Activated B cell treated with CpG ODN at 0.5 μM for 24 hours (primary cell): ENCODE data around the gene FLNB. TPM values are rescaled to one million over a fixed set of nuclear protein-coding genes. Genes with fewer than 3 reads are reported as not detected.

Experiments used
- ATAC-seq: fragments of 200-7000 bp; cut with Tn5 transposase; one replicate; pipeline ENCODE4 v1.10.0; 2021; ENCODE audit warnings: low read depth, mild to moderate bottlenecking, moderate library complexity
- CTCF ChIA-PET: fragments of 350-600 bp; sonication (Branson Sonifier 250); formaldehyde crosslinking; loops from one replicate; lab custom pipeline; 2021; ENCODE audit warnings: antibody characterized with exemption; lab: Charles Lee
- POLR2A ChIA-PET: fragments of 350-600 bp; sonication (Branson Sonifier 250); formaldehyde crosslinking; loops from one replicate; lab custom pipeline; 2021; ENCODE audit warnings: antibody characterized with exemption; lab: Charles Lee
- DNase-seq: peaks from one replicate; pipeline ENCODE4 v3.0.0; 2022
- H3K27ac Mint-ChIP-seq: one replicate; pipeline ENCODE4 v1.8.0; 2020; ENCODE audit warnings: mixed read lengths
- H3K27me3 Mint-ChIP-seq: one replicate; pipeline ENCODE4 v1.8.0; 2021; ENCODE audit warnings: mixed read lengths
- H3K36me3 Mint-ChIP-seq: one replicate; pipeline ENCODE4 v1.8.0; 2021; ENCODE audit warnings: low read depth, mixed read lengths
- H3K4me1 Mint-ChIP-seq: one replicate; pipeline ENCODE4 v1.8.0; 2021; ENCODE audit warnings: mixed read lengths
- H3K4me3 Mint-ChIP-seq: one replicate; pipeline ENCODE4 v1.8.0; 2020; ENCODE audit warnings: mild to moderate bottlenecking, mixed read lengths
- H3K9me3 Mint-ChIP-seq: one replicate; pipeline ENCODE4 v1.8.0; 2020; ENCODE audit warnings: mixed read lengths
- CTCF ChIP-seq: fragments of 200-600 bp; IDR thresholded peaks from one replicate; pipeline ENCODE4 v1.8.0; 2022; ENCODE audit warnings: antibody characterized with exemption, mild to moderate bottlenecking
- intact Hi-C: fragments of 100-400 bp; cut with micrococcal nuclease; formaldehyde crosslinking; loops from one replicate; pipeline ENCODE4 v1.15.1; 2024
- total RNA-seq: library from RNA; stranded (reverse); gene quantifications from 2 replicates; pipeline ENCODE4 v1.2.3, GENCODE V29; 2022

Gene FLNB
- total RNA-seq, 1 donor from 2014 or later: 16.7 TPM

- Mint-ChIP-seq H3K27ac (no peak overlapping the region), H3K27me3 (no peaks in the 10 kb centered on the region), H3K36me3 (no peaks in the 10 kb centered on the region), H3K9me3 (no peaks in the 10 kb centered on the region), H3K4me3 (no peak overlapping the region), H3K4me1 (peaks cover 2% of the 10 kb centered on the region)
- no peak for TF ChIP-seq CTCF
- intact Hi-C loops: no loop called here
- ChIA-PET POLR2A (interaction anchor here (0.7 kb wide), 1 partner anchor 85 kb away, joined by 4 read pairs; no protein-coding TSS in a partner anchor), CTCF (no interaction called here)
- DNase-seq: no peak
- no peak for ATAC-seq
These were observed 20.7 kb downstream of the FLNB start for GRCh38 chr3:58028902-58029301.

- no peaks in the 10 kb centered on the region for H3K36me3 Mint-ChIP-seq
- ChIA-PET CTCF (no interaction called here), POLR2A (no interaction called here)
- no peak for TF ChIP-seq CTCF
- peaks cover 10% of the 10 kb centered on the region for H3K4me1 Mint-ChIP-seq
- intact Hi-C loops: loop anchor here (10.0 kb wide), 1 partner anchor 85 kb away; no protein-coding TSS in a partner anchor
- no peak for DNase-seq
- H3K9me3 Mint-ChIP-seq: no peaks in the 10 kb centered on the region
- ATAC-seq: no peak
- no peak overlapping the region for H3K27ac Mint-ChIP-seq
- H3K4me3 Mint-ChIP-seq: no peak overlapping the region
- no peaks in the 10 kb centered on the region for H3K27me3 Mint-ChIP-seq
These were observed 21.8 kb downstream of the FLNB start for GRCh38 chr3:58029842-58030584.

GRCh38 chr3:58032186-58032585 lies 24.0 kb downstream of the FLNB start:
- ATAC-seq (no peak), DNase-seq (no peak)
- no peak for TF ChIP-seq CTCF
- no peaks in the 10 kb centered on the region for H3K9me3 Mint-ChIP-seq
- ChIA-PET POLR2A (interaction anchor here (0.6 kb wide), 1 partner anchor 511 kb away, joined by 3 read pairs; no protein-coding TSS in a partner anchor), CTCF (no interaction called here)
- intact Hi-C loops: loop anchor here (10.0 kb wide), 1 partner anchor 83 kb away; no protein-coding TSS in a partner anchor
- H3K36me3 Mint-ChIP-seq: no peaks in the 10 kb centered on the region
- no peak overlapping the region for H3K27ac Mint-ChIP-seq
- H3K4me1 Mint-ChIP-seq: peaks cover 24% of the 10 kb centered on the region
- no peak overlapping the region for H3K4me3 Mint-ChIP-seq
- H3K27me3 Mint-ChIP-seq: no peaks in the 10 kb centered on the region

GRCh38 chr3:58034738-58035523 lies 26.7 kb downstream of the FLNB start:
- Mint-ChIP-seq H3K4me1 (peaks cover 37% of the 10 kb centered on the region), H3K27ac (peak overlapping the region; percentile 77), H3K27me3 (no peaks in the 10 kb centered on the region), H3K4me3 (peak overlapping the region; percentile 57), H3K9me3 (no peaks in the 10 kb centered on the region), H3K36me3 (no peaks in the 10 kb centered on the region)
- no peak for TF ChIP-seq CTCF
- ATAC-seq: peak; percentile 92
- POLR2A ChIA-PET: interaction anchor here (0.6 kb wide), 3 partner anchors 49 to 1114 kb away, joined by 5 to 18 read pairs (median 5); no protein-coding TSS in a partner anchor
- intact Hi-C loops: loop anchor here (2.0 to 10.0 kb wide), 2 partner anchors 26 to 80 kb away; partner anchors contain the start of gene FLNB
- no peak for DNase-seq
- CTCF ChIA-PET: no interaction called here
